DOHH2 (cell line): ENCODE measurements around the gene UMPS.
"Not testable (repeated sequence)": the region's sequence is repeated elsewhere in the genome, so short reads cannot be mapped to it uniquely, and the experiment has no call there.

Experiments used
- H3F3A ChIP-seq: fragments of 200-600 bp; sonication (generic), shearing (Covaris generic); 2 replicates; pipeline ENCODE4 v1.6.0; 2016; ENCODE audit warnings: antibody characterized with exemption, mild to moderate bottlenecking; ENCODE audit not compliant: control insufficient read depth, insufficient read depth
- H3K27ac ChIP-seq: fragments of 200-600 bp; sonication (generic); 2 replicates; pipeline ENCODE4 v1.5.1; 2014; ENCODE audit warnings: low read depth, mild to moderate bottlenecking, low read length, moderate library complexity
- H3K27me3 ChIP-seq: fragments of 200-600 bp; sonication (generic); 2 replicates; pipeline ENCODE4 v1.6.1; 2014; ENCODE audit warnings: mild to moderate bottlenecking, low read length, mixed read lengths; ENCODE audit not compliant: control insufficient read depth
- H3K36me3 ChIP-seq: fragments of 200-600 bp; sonication (generic); 2 replicates; pipeline ENCODE4 v1.6.1; 2014; ENCODE audit warnings: mild to moderate bottlenecking, low read length, moderate library complexity, mixed read lengths; ENCODE audit not compliant: control insufficient read depth
- H3K4me1 ChIP-seq: fragments of 200-600 bp; sonication (generic); 2 replicates; pipeline ENCODE4 v1.6.1; 2014; ENCODE audit warnings: mild to moderate bottlenecking, low read length, mixed read lengths; ENCODE audit not compliant: control insufficient read depth
- H3K4me2 ChIP-seq: fragments of 200-600 bp; sonication (generic); 2 replicates; pipeline ENCODE4 v1.6.0; 2014; ENCODE audit warnings: mild to moderate bottlenecking, low read length, moderate library complexity
- H3K4me3 ChIP-seq: fragments of 200-600 bp; sonication (generic); 2 replicates; pipeline ENCODE4 v1.5.1; 2014; ENCODE audit warnings: mild to moderate bottlenecking, low read length, mixed read lengths
- H3K79me2 ChIP-seq: fragments of 200-600 bp; sonication (generic); 2 replicates; pipeline ENCODE4 v1.6.1; 2014; ENCODE audit warnings: mild to moderate bottlenecking, low read length, mixed read lengths; ENCODE audit not compliant: control insufficient read depth
- H3K9me2 ChIP-seq: fragments of 200-600 bp; sonication (generic); replicated peaks from 2 replicates; pipeline ENCODE4 v1.6.1; 2014; ENCODE audit warnings: mild to moderate bottlenecking, low read length, mixed read lengths; ENCODE audit not compliant: control insufficient read depth
- H3K9me3 ChIP-seq: fragments of 200-600 bp; sonication (generic); 2 replicates; pipeline ENCODE4 v1.6.1; 2014; ENCODE audit warnings: antibody characterized with exemption, low read length, mixed read lengths; ENCODE audit not compliant: control insufficient read depth, insufficient read depth
- H4K20me1 ChIP-seq: fragments of 200-600 bp; sonication (generic); 2 replicates; pipeline ENCODE4 v1.6.0; 2014; ENCODE audit warnings: low read depth, mild to moderate bottlenecking, antibody characterized with exemption, low read length, moderate library complexity; ENCODE audit not compliant: control insufficient read depth, insufficient read depth
- CTCF ChIP-seq: fragments of 200-600 bp; sonication (generic); IDR thresholded peaks from one replicate; pipeline ENCODE4 v1.5.1; 2014; ENCODE audit warnings: antibody characterized with exemption, mild to moderate bottlenecking, low read depth, low read length; ENCODE audit not compliant: poor library complexity, severe bottlenecking
- EZH2phosphoT487 ChIP-seq: fragments of 200-600 bp; sonication (generic); IDR thresholded peaks from 2 replicates; pipeline ENCODE4 v1.6.1; 2017; ENCODE audit warnings: borderline replicate concordance, mild to moderate bottlenecking, antibody characterized with exemption, low read length, moderate library complexity, mixed read lengths

UMPS gene

DNA sequence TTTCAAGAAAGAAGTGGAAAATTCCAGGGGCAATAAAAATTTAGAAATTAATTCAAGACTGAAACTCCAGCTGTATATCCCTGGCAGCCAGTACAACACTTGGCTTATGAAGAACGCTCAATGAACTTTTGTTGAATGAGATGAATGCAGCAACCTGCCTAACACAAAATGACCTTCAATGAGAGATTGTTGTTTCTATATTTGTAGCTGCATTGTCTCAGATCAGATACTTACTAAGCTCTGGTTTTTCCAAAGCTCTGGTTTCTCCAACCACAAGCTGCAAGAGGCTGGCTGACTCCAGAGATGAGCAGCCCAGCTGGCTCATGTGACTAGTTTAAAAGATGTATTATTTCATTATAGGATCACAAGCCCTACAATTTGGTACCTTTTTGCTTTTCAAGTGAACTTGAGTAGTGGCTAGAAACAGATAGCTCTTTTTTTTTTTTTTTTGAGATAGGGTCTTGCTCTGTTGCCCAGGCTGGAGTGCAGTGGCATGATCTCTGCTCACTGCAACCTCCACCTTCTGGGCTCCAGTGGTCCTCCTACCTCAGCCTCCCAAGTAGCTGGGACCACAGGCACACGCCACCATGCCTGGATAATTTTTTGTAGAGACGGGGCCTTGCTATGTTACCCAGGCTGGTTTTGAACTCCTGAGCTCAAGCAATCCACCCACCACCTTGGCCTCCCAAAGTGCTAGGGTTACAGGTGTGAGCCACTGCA, 57.4 kb downstream of the UMPS start:
- no peaks in the 10 kb centered on the region for H3F3A ChIP-seq
- H3K9me3 ChIP-seq, result no peaks in the 10 kb centered on the region
- no peaks in the 10 kb centered on the region for H3K36me3 ChIP-seq
- no peaks in the 10 kb centered on the region for H3K79me2 ChIP-seq
- peaks cover 6% of the 10 kb centered on the region; the same call in 1 of the 2 replicates for H3K27me3 ChIP-seq
- no peak for TF ChIP-seq EZH2phosphoT487
- TF ChIP-seq CTCF, result no peak
- no peaks in the 10 kb centered on the region for H3K9me2 ChIP-seq
- no peak overlapping the region for H3K4me3 ChIP-seq
- no peak overlapping the region for H3K27ac ChIP-seq
- no peaks in the 10 kb centered on the region for H4K20me1 ChIP-seq
- H3K4me2 ChIP-seq, result no peak overlapping the region
- H3K4me1 ChIP-seq, result no peaks in the 10 kb centered on the region

DNA sequence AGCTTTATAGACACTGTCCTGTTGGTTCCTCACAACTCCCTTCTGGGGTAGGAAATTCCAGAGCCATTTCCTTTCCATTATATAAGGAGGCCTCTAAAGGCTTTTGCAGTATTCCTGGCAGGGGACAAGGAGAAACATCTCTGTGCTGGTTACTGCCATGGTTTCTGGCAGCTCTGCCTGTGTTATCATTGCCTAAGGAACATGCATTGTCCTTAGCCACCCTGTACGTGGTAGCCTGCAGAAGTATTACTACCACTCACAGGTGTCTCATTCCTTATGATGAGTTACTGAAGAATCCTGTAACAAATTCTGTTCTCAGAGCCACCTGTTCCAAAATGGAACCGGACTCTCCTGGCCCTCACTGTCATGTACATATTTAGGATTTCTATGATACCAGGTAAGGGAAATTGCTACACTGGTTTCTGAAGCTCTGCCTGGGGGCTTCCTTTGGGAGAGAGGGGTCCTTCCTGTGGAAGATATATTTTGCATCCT, 58.0 kb downstream of the UMPS start:
- no peak overlapping the region for H3K4me3 ChIP-seq
- H3K36me3 ChIP-seq, result no peaks in the 10 kb centered on the region
- TF ChIP-seq CTCF (no peak), EZH2phosphoT487 (no peak)
- no peaks in the 10 kb centered on the region for H3K9me2 ChIP-seq
- no peak overlapping the region for H3K27ac ChIP-seq
- H3K27me3 ChIP-seq, result peaks cover 6% of the 10 kb centered on the region; the same call in 1 of the 2 replicates
- no peaks in the 10 kb centered on the region for H3F3A ChIP-seq
- no peak overlapping the region for H3K4me2 ChIP-seq
- H3K4me1 ChIP-seq, result no peaks in the 10 kb centered on the region
- H4K20me1 ChIP-seq, result no peaks in the 10 kb centered on the region
- H3K9me3 ChIP-seq, result no peaks in the 10 kb centered on the region
- H3K79me2 ChIP-seq, result no peaks in the 10 kb centered on the region

DNA sequence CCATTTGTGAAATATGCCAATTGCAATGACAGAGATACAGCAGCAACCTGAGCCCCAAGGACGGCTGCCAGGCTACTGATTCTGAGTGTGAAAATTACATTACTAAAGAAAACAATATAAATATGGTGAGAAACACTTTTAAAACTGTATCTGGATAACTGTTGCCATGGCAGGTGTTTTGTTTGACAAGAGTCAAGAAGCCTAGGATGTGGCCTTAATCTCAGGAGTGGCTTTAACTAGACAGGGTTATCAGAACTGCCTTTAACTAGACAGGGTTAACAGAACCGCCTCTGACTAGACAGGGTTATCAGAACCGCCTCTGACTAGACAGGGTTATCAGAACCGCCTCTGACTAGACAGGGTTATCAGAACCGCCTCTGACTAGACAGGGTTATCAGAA, 58.9 kb downstream of the UMPS start:
- H3K9me2 ChIP-seq, H4K20me1 ChIP-seq, H3K4me2 ChIP-seq, H3F3A ChIP-seq, H3K9me3 ChIP-seq, H3K36me3 ChIP-seq, H3K27ac ChIP-seq, H3K79me2 ChIP-seq, H3K4me1 ChIP-seq, H3K27me3 ChIP-seq, H3K4me3 ChIP-seq: not testable (repeated sequence)

DNA sequence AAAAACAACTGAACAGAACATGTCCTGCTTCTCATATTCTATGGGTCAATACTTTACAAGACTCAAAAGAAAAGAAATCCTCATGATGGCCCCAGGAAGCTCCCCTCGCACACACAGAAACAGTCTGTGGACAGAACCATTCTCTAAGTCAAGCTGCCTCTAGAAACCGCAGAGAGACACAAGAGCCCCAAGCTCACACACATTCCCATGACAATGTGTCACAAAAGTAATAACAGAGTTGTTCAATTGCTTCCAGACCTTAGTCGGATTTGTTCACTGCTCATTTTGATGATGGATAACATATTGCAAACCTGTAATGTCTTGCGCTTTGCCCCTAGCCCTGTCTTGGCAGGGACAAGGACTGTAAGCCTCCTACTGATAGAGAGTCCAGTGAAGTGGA, 60.9 kb downstream of the UMPS start:
- no peaks in the 10 kb centered on the region for H4K20me1 ChIP-seq
- no peaks in the 10 kb centered on the region for H3F3A ChIP-seq
- no peaks in the 10 kb centered on the region for H3K9me3 ChIP-seq
- no peak overlapping the region for H3K4me2 ChIP-seq
- no peaks in the 10 kb centered on the region for H3K79me2 ChIP-seq
- TF ChIP-seq CTCF, result no peak
- TF ChIP-seq EZH2phosphoT487, result no peak
- no peaks in the 10 kb centered on the region for H3K36me3 ChIP-seq
- no peaks in the 10 kb centered on the region for H3K4me1 ChIP-seq
- no peak overlapping the region for H3K4me3 ChIP-seq
- H3K9me2 ChIP-seq, result no peaks in the 10 kb centered on the region
- H3K27me3 ChIP-seq, result peaks cover 6% of the 10 kb centered on the region; the same call in 1 of the 2 replicates
- H3K27ac ChIP-seq, result no peak overlapping the region
